GM23338 (cell line): Measurements from ENCODE around the gene DRICH1. TPM values are rescaled to one million over a fixed set of nuclear protein-coding genes. Genes with fewer than 3 reads are reported as not detected.
"Not testable (repeated sequence)": the region's sequence is repeated elsewhere in the genome, so short reads cannot be mapped to it uniquely, and the experiment has no call there.

Source experiments
- ATAC-seq: fragments of 200-7000 bp; cut with Tn5 transposase; 3 replicates; pipeline ENCODE4 v1.9.1; 2020
- DNase-seq: peaks from one replicate; pipeline ENCODE4 v3.0.0-alpha.2; 2015; ENCODE audit warnings: low spot score
- H2AFZ ChIP-seq: fragments of 200-600 bp; sonication (generic); 2 replicates; pipeline ENCODE4 v1.8.0; 2016; ENCODE audit warnings: antibody characterized with exemption, mild to moderate bottlenecking, moderate library complexity
- H3F3A ChIP-seq: fragments of 200-600 bp; sonication (generic); replicated peaks from 2 replicates; pipeline ENCODE4 v1.8.0; 2017; ENCODE audit warnings: antibody characterized with exemption, mixed run types, low read depth
- H3K27ac ChIP-seq: fragments of 200-600 bp; sonication (generic); 2 replicates; pipeline ENCODE4 v1.6.1; 2016; ENCODE audit warnings: low read depth
- H3K27me3 ChIP-seq: fragments of 200-600 bp; sonication (generic); 2 replicates; pipeline ENCODE4 v1.8.0; 2016; ENCODE audit warnings: mild to moderate bottlenecking, mixed run types, moderate library complexity; ENCODE audit not compliant: insufficient read depth
- H3K36me3 ChIP-seq: fragments of 200-600 bp; sonication (generic); 2 replicates; pipeline ENCODE4 v1.8.0; 2016; ENCODE audit warnings: mild to moderate bottlenecking; ENCODE audit not compliant: insufficient read depth
- H3K4me1 ChIP-seq: fragments of 200-600 bp; sonication (generic); 2 replicates; pipeline ENCODE4 v1.8.0; 2016; ENCODE audit warnings: mild to moderate bottlenecking, moderate library complexity; ENCODE audit not compliant: insufficient read depth
- H3K4me2 ChIP-seq: fragments of 200-600 bp; sonication (generic); 2 replicates; pipeline ENCODE4 v1.7.1; 2017; ENCODE audit warnings: mixed run types
- H3K4me3 ChIP-seq: fragments of 200-600 bp; sonication (generic); 2 replicates; pipeline ENCODE4 v1.6.1; 2016; ENCODE audit warnings: mixed run types
- H3K79me2 ChIP-seq: fragments of 200-600 bp; sonication (generic); replicated peaks from 2 replicates; pipeline ENCODE4 v1.8.0; 2017; ENCODE audit warnings: mild to moderate bottlenecking; ENCODE audit not compliant: insufficient read depth
- H3K9me2 ChIP-seq: fragments of 200-600 bp; sonication (generic); 2 replicates; pipeline ENCODE4 v1.8.0; 2017; ENCODE audit not compliant: insufficient read depth
- H4K20me1 ChIP-seq: fragments of 200-600 bp; sonication (generic); replicated peaks from 2 replicates; pipeline ENCODE4 v1.8.0; 2017; ENCODE audit warnings: mild to moderate bottlenecking; ENCODE audit not compliant: insufficient read depth
- H3K27ac Mint-ChIP-seq: 2 replicates; pipeline ENCODE4 v1.8.0; 2020; ENCODE audit warnings: inconsistent platforms, mild to moderate bottlenecking, moderate library complexity, mixed read lengths
- H3K27me3 Mint-ChIP-seq: 3 replicates; pipeline ENCODE4 v1.8.0; 2022; ENCODE audit warnings: low read depth, mild to moderate bottlenecking, moderate library complexity, mixed read lengths, inconsistent platforms; ENCODE audit not compliant: insufficient read depth, poor library complexity
- H3K36me3 Mint-ChIP-seq: 3 replicates; pipeline ENCODE4 v1.8.0; 2021; ENCODE audit warnings: low read depth, mild to moderate bottlenecking, inconsistent platforms, moderate library complexity, mixed read lengths
- H3K4me1 Mint-ChIP-seq: 3 replicates; pipeline ENCODE4 v1.8.0; 2020; ENCODE audit warnings: mild to moderate bottlenecking, inconsistent platforms, mixed read lengths
- H3K4me3 Mint-ChIP-seq: 3 replicates; pipeline ENCODE4 v1.8.0; 2021; ENCODE audit warnings: moderate library complexity, mild to moderate bottlenecking, inconsistent platforms, mixed read lengths
- H3K9me3 Mint-ChIP-seq: 3 replicates; pipeline ENCODE4 v1.8.0; 2020; ENCODE audit warnings: moderate library complexity, mild to moderate bottlenecking, inconsistent platforms, mixed read lengths
- CREB1 ChIP-seq: fragments of 250-450 bp; sonication (Bioruptor Pico); IDR thresholded peaks from 2 replicates; pipeline ENCODE4 v1.5.0; 2020; ENCODE audit warnings: low read depth, mild to moderate bottlenecking, moderate library complexity
- CTCF ChIP-seq, 2 experiments: fragments of 200-600 bp in 1 of 2; sonication (generic) in 1 of 2; conservative IDR thresholded peaks; 2 replicates each; pipeline versions ENCODE4 v1.5.1 to v1.6.1; 2016 to 2017; ENCODE audit warnings: antibody characterized with exemption in 2 of 2, low read depth in 2 of 2, mild to moderate bottlenecking in 2 of 2, moderate library complexity in 1 of 2
- EZH2phosphoT487 ChIP-seq: fragments of 200-600 bp; sonication (generic); IDR thresholded peaks from one replicate; pipeline ENCODE4 v1.8.1; 2018; ENCODE audit warnings: antibody characterized with exemption; ENCODE audit not compliant: unreplicated experiment
- ZNF331 ChIP-seq: fragments of 250-450 bp; sonication (Bioruptor Pico); IDR thresholded peaks from 2 replicates; pipeline ENCODE4 v1.5.0; 2020; ENCODE audit warnings: low read depth, mild to moderate bottlenecking, moderate library complexity
- polyA plus RNA-seq: library from polyadenylated mRNA; unstranded; fragments of >200 nt; fragmentation: Nextera tagmentation; extraction: Ambion mirVana; gene quantifications from 2 replicates; pipeline ENCODE4 v1.2.1, GENCODE V29; 2016
- total RNA-seq: library from RNA; depleted of rRNA; stranded (reverse); fragments of >200 nt; shearing (Covaris generic); gene quantifications from 2 replicates; pipeline ENCODE4 v1.2.3, GENCODE V29; 2014
- TF ChIP-seq, protein P1 (sequence below): fragments of 250-450 bp; sonication (Bioruptor Pico); IDR thresholded peaks from 2 replicates; pipeline ENCODE4 v1.5.0; 2020; ENCODE audit warnings: mild to moderate bottlenecking, moderate library complexity

The DRICH1 gene
- total and polyA plus RNA-seq, 2 experiments from 2014 or later: not detected

DNA sequence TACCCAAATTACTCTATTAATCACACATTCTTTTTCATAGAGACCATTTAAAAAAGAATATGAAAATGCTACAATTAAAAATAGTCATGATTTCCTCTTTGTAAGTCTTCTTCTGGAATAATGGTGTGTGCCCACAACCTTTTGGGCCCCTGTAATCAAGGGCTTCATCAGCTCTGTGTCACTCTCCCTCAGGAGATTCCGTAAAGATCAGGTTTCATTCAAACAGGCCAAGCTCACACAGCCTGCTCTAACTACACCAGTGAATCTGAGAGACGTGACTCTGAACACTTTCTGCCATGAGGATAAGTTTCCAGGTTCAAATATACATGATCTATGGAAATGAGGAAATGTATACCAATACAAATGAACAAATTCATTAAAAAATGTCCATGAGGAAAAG lies 9.5 kb downstream of the DRICH1 start:
- Mint-ChIP-seq H3K9me3 (no peaks in the 10 kb centered on the region), H3K27me3 (peaks cover 5% of the 10 kb centered on the region), H3K27ac (no peak overlapping the region), H3K36me3 (no peaks in the 10 kb centered on the region), H3K4me1 (no peaks in the 10 kb centered on the region; the same call in 2 of the 3 replicates), H3K4me3 (no peak overlapping the region)
- H3K36me3 ChIP-seq: no peaks in the 10 kb centered on the region
- H3K4me1 ChIP-seq: no peaks in the 10 kb centered on the region
- H3K27ac ChIP-seq: no peak overlapping the region
- no peaks in the 10 kb centered on the region for H3K9me2 ChIP-seq
- no peak for DNase-seq
- H4K20me1 ChIP-seq: no peaks in the 10 kb centered on the region; the same call in 1 of the 2 replicates
- ATAC-seq: no peak
- no peak overlapping the region for H2AFZ ChIP-seq
- H3F3A ChIP-seq: no peaks in the 10 kb centered on the region
- H3K79me2 ChIP-seq: no peaks in the 10 kb centered on the region
- TF ChIP-seq CTCF (conservative IDR thresholded peaks at IDR 0.05; ENCODE audit: low read depth in 2 of 2) (no peak), ZNF331 (CRISPR knock-in tag) (no peak), CREB1 (CRISPR knock-in tag) (no peak), EZH2phosphoT487 (no peak)
- TF ChIP-seq, protein P1, sequence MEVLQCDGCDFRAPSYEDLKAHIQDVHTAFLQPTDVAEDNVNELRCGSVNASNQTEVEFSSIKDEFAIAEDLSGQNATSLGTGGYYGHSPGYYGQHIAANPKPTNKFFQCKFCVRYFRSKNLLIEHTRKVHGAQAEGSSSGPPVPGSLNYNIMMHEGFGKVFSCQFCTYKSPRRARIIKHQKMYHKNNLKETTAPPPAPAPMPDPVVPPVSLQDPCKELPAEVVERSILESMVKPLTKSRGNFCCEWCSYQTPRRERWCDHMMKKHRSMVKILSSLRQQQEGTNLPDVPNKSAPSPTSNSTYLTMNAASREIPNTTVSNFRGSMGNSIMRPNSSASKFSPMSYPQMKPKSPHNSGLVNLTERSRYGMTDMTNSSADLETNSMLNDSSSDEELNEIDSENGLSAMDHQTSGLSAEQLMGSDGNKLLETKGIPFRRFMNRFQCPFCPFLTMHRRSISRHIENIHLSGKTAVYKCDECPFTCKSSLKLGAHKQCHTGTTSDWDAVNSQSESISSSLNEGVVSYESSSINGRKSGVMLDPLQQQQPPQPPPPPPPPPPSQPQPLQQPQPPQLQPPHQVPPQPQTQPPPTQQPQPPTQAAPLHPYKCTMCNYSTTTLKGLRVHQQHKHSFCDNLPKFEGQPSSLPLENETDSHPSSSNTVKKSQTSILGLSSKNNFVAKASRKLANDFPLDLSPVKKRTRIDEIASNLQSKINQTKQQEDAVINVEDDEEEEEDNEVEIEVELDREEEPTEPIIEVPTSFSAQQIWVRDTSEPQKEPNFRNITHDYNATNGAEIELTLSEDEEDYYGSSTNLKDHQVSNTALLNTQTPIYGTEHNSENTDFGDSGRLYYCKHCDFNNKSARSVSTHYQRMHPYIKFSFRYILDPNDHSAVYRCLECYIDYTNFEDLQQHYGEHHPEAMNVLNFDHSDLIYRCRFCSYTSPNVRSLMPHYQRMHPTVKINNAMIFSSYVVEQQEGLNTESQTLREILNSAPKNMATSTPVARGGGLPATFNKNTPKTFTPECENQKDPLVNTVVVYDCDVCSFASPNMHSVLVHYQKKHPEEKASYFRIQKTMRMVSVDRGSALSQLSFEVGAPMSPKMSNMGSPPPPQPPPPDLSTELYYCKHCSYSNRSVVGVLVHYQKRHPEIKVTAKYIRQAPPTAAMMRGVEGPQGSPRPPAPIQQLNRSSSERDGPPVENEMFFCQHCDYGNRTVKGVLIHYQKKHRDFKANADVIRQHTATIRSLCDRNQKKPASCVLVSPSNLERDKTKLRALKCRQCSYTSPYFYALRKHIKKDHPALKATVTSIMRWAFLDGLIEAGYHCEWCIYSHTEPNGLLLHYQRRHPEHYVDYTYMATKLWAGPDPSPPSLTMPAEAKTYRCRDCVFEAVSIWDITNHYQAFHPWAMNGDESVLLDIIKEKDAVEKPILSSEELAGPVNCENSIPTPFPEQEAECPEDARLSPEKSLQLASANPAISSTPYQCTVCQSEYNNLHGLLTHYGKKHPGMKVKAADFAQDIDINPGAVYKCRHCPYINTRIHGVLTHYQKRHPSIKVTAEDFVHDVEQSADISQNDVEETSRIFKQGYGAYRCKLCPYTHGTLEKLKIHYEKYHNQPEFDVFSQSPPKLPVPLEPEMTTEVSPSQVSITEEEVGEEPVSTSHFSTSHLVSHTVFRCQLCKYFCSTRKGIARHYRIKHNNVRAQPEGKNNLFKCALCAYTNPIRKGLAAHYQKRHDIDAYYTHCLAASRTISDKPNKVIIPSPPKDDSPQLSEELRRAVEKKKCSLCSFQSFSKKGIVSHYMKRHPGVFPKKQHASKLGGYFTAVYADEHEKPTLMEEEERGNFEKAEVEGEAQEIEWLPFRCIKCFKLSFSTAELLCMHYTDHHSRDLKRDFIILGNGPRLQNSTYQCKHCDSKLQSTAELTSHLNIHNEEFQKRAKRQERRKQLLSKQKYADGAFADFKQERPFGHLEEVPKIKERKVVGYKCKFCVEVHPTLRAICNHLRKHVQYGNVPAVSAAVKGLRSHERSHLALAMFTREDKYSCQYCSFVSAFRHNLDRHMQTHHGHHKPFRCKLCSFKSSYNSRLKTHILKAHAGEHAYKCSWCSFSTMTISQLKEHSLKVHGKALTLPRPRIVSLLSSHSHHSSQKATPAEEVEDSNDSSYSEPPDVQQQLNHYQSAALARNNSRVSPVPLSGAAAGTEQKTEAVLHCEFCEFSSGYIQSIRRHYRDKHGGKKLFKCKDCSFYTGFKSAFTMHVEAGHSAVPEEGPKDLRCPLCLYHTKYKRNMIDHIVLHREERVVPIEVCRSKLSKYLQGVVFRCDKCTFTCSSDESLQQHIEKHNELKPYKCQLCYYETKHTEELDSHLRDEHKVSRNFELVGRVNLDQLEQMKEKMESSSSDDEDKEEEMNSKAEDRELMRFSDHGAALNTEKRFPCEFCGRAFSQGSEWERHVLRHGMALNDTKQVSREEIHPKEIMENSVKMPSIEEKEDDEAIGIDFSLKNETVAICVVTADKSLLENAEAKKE (CRISPR knock-in tag): no peak
- H3K4me3 ChIP-seq: no peak overlapping the region
- H3K27me3 ChIP-seq: 0 out of 2 replicates have a peak, but pooled peaks cover 3% of the 10 kb centered on the region
- H3K4me2 ChIP-seq: no peak overlapping the region

DNA sequence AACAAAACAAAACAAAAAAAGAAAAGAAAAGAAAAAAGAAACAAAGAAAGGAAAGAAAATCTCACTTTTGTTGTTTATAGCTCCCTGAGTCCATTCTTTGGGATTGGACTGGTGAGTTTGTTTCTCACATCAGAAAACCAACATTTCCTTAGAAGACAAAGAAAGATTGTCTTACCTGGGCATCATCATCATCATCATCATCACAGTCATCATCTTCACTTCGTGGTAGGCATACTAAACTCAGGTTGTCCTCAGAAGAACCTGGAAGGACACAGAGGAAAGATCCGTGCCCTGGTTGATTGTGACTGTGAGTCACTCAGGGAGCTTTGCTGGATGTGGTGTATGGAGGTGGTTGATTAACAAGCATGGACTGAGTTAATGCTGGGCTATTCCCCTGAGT lies 10.2 kb downstream of the DRICH1 start:
- H3K9me3 Mint-ChIP-seq, H4K20me1 ChIP-seq, H3K36me3 ChIP-seq, H3K27ac ChIP-seq, H3K9me2 ChIP-seq, H3K4me3 Mint-ChIP-seq, H3K79me2 ChIP-seq, H3K27me3 ChIP-seq, H3K27ac Mint-ChIP-seq, H3F3A ChIP-seq, H2AFZ ChIP-seq, ATAC-seq, H3K36me3 Mint-ChIP-seq, H3K4me3 ChIP-seq, H3K4me1 Mint-ChIP-seq, H3K27me3 Mint-ChIP-seq, H3K4me1 ChIP-seq, H3K4me2 ChIP-seq, DNase-seq: not testable (repeated sequence)
